ENCODE measurements around the gene TBC1D3B. TPM values are rescaled to one million over a fixed set of nuclear protein-coding genes. Genes with fewer than 3 reads are reported as not detected.
"Not testable (repeated sequence)": the region's sequence is repeated elsewhere in the genome, so short reads cannot be mapped to it uniquely, and the experiment has no call there.

The TBC1D3B gene
- polyA plus RNA-seq, 1 experiment, result 1.3 TPM

- ChIA-PET POLR2A (no interaction called here), CTCF (no interaction called here)
- no peak overlapping the region for H3K27ac ChIP-seq (ENCODE audit: low read depth, low read length)
- DNase-seq (ENCODE audit: low read depth, low spot score), result no peak
- no peak for TF ChIP-seq CTCF (IDR thresholded peaks at IDR 0.05; ENCODE audit: low read depth, low read length)
- H3K4me3 ChIP-seq (ENCODE audit: low read depth, low read length), result no peak overlapping the region
- peaks cover 23% of the 10 kb centered on the region for H3K27me3 ChIP-seq (ENCODE audit: control insufficient read depth, insufficient read depth, low read length)
- peaks cover 10% of the 10 kb centered on the region for H3K9me3 ChIP-seq (ENCODE audit: control insufficient read depth, insufficient read depth, low read length)
These were observed 9.0 kb upstream of the TBC1D3B start for GRCh38 chr17:36185416-36185815.

GRCh38 chr17:36184023-36184765, 7.8 kb upstream of the TBC1D3B start:
- ChIA-PET POLR2A (no interaction called here), CTCF (interaction anchor here (0.6 to 2.9 kb wide), 3 partner anchors 35 to 929 kb away, joined by 4 to 38 read pairs (median 6); no protein-coding TSS in a partner anchor)
- peak overlapping the region; percentile 73 for H3K4me3 ChIP-seq (ENCODE audit: low read depth, low read length)
- peak overlapping the region; percentile 47 for H3K27ac ChIP-seq (ENCODE audit: low read depth, low read length)
- H3K27me3 ChIP-seq (ENCODE audit: control insufficient read depth, insufficient read depth, low read length), result peaks cover 23% of the 10 kb centered on the region
- H3K9me3 ChIP-seq (ENCODE audit: control insufficient read depth, insufficient read depth, low read length), result peaks cover 10% of the 10 kb centered on the region
- DNase-seq (ENCODE audit: low read depth, low spot score), result no peak
- no peak for TF ChIP-seq CTCF (IDR thresholded peaks at IDR 0.05; ENCODE audit: low read depth, low read length)

GRCh38 chr17:36183001-36183971, 6.8 kb upstream of the TBC1D3B start:
- POLR2A ChIA-PET, result interaction anchor here (0.6 to 1.5 kb wide), 4 partner anchors 9 to 346 kb away, joined by 3 to 13 read pairs (median 4); no protein-coding TSS in a partner anchor
- TF ChIP-seq CTCF (IDR thresholded peaks at IDR 0.05; ENCODE audit: low read depth, low read length), result no peak
- Histone ChIP-seq H3K27ac (ENCODE audit: low read depth, low read length) (peak overlapping the region; percentile 47), H3K4me3 (ENCODE audit: low read depth, low read length) (peak overlapping the region; percentile 73), H3K9me3 (ENCODE audit: control insufficient read depth, insufficient read depth, low read length) (peaks cover 10% of the 10 kb centered on the region), H3K27me3 (ENCODE audit: control insufficient read depth, insufficient read depth, low read length) (peaks cover 23% of the 10 kb centered on the region)
- DNase-seq (ENCODE audit: low read depth, low spot score), result peak; percentile 59
- CTCF ChIA-PET, result interaction anchor here (0.6 to 2.9 kb wide), 4 partner anchors 12 to 1744 kb away, joined by 4 to 38 read pairs (median 5); no protein-coding TSS in a partner anchor

- CTCF ChIA-PET, result interaction anchor here (0.7 to 2.9 kb wide), 3 partner anchors 13 to 1743 kb away, joined by 5 to 38 read pairs (median 5); no protein-coding TSS in a partner anchor
- POLR2A ChIA-PET, result interaction anchor here (0.6 to 1.5 kb wide), 4 partner anchors 10 to 347 kb away, joined by 3 to 13 read pairs (median 4); no protein-coding TSS in a partner anchor
- H3K27me3 ChIP-seq (ENCODE audit: control insufficient read depth, insufficient read depth, low read length), result peaks cover 23% of the 10 kb centered on the region
- H3K9me3 ChIP-seq (ENCODE audit: control insufficient read depth, insufficient read depth, low read length), result peaks cover 10% of the 10 kb centered on the region
- TF ChIP-seq CTCF (IDR thresholded peaks at IDR 0.05; ENCODE audit: low read depth, low read length), result peak; percentile 22; the same call in 1 of the 2 replicates
- no peak for DNase-seq (ENCODE audit: low read depth, low spot score)
- no peak overlapping the region for H3K27ac ChIP-seq (ENCODE audit: low read depth, low read length)
- peak overlapping the region; percentile 73 for H3K4me3 ChIP-seq (ENCODE audit: low read depth, low read length)
These were observed 6.0 kb upstream of the TBC1D3B start for GRCh38 chr17:36182176-36183000.

- H3K4me3 ChIP-seq (ENCODE audit: low read depth, low read length); CTCF ChIA-PET; POLR2A ChIA-PET; H3K27ac ChIP-seq (ENCODE audit: low read depth, low read length); DNase-seq (ENCODE audit: low read depth, low spot score): not testable (repeated sequence)
- H3K9me3 ChIP-seq (ENCODE audit: control insufficient read depth, insufficient read depth, low read length), result peaks cover 10% of the 10 kb centered on the region
- peaks cover 23% of the 10 kb centered on the region for H3K27me3 ChIP-seq (ENCODE audit: control insufficient read depth, insufficient read depth, low read length)
These were observed 5.2 kb upstream of the TBC1D3B start for GRCh38 chr17:36181446-36182175.

GRCh38 chr17:36168836-36169235, 7.6 kb downstream of the TBC1D3B start:
- CTCF ChIA-PET; H3K4me3 ChIP-seq (ENCODE audit: low read depth, low read length); H3K9me3 ChIP-seq (ENCODE audit: control insufficient read depth, insufficient read depth, low read length); H3K27me3 ChIP-seq (ENCODE audit: control insufficient read depth, insufficient read depth, low read length); H3K27ac ChIP-seq (ENCODE audit: low read depth, low read length); DNase-seq (ENCODE audit: low read depth, low spot score); POLR2A ChIA-PET: not testable (repeated sequence)

Data from AG04450 (cell line).